Peyer's patch (tissue), 4 donors: ENCODE results near the gene ITPR1. TPM values are rescaled to one million over a fixed set of nuclear protein-coding genes. Genes with fewer than 3 reads are reported as not detected.
A peak's percentile ranks its signal among the peaks of the same experiment; 100 is the strongest.

Experiments
- DNase-seq, 3 donors: peaks; one replicate each; pipeline ENCODE4 v3.0.0-alpha.2; 2017 to 2019
- H3K27ac ChIP-seq, 4 donors: fragments of 200-600 bp; sonication (generic); one replicate each; pipeline ENCODE4 v1.5.1; 2016 to 2019
- H3K27me3 ChIP-seq, 2 donors: fragments of 200-600 bp; sonication (generic); one replicate each; pipeline ENCODE4 v1.5.1; 2019
- H3K36me3 ChIP-seq, 3 donors: fragments of 200-600 bp; sonication (generic); one replicate each; pipeline ENCODE4 v1.5.1; 2016 to 2019
- H3K4me1 ChIP-seq, 4 donors: fragments of 200-600 bp; sonication (generic); one replicate each; pipeline ENCODE4 v1.5.1; 2016 to 2019
- H3K4me3 ChIP-seq, 4 donors: fragments of 200-600 bp; sonication (generic); 1 replicate in 3 of 4; 2 replicates in 1 of 4; pipeline ENCODE4 v1.5.1; 2016 to 2019; ENCODE audit warnings: mild to moderate bottlenecking in 1 of 4
- H3K9me3 ChIP-seq, 4 donors: fragments of 200-600 bp; sonication (generic); one replicate each; pipeline ENCODE4 v1.5.1; 2016 to 2019; ENCODE audit warnings: mild to moderate bottlenecking in 1 of 4
- CTCF ChIP-seq, 6 experiments: fragments of 450-650 bp in 4 of 6; fragments of 200-600 bp in 2 of 6; sonication (generic) in 1 of 6; IDR thresholded peaks; one replicate each; pipeline ENCODE4 v1.5.1; 2017 to 2019; ENCODE audit warnings: antibody characterized with exemption in 6 of 6, mild to moderate bottlenecking in 3 of 6, moderate library complexity in 1 of 6
- POLR2A ChIP-seq, 2 donors: fragments of 450-650 bp; IDR thresholded peaks; one replicate each; pipeline ENCODE4 v1.5.1; 2017; ENCODE audit warnings: antibody characterized with exemption in 2 of 2, mild to moderate bottlenecking in 2 of 2, moderate library complexity in 2 of 2
- total RNA-seq, 4 donors: library from RNA; depleted of rRNA; stranded (reverse); fragments of >200 nt; gene quantifications; one replicate each; pipeline ENCODE4 v1.1.0, GENCODE V29; 2016

The ITPR1 gene
- total RNA-seq, 4 donors from 2014 or later = 13.3 to 142 (median 22.7) TPM

- H3K4me1 ChIP-seq = peaks cover 0 to 38% (median 0%) of the 10 kb centered on the region in 4 donors
Measured at GRCh38 chr3:4720316-4721075, 227.3 kb downstream of the ITPR1 start.

GRCh38 chr3:4721511-4721911 lies 228.4 kb downstream of the ITPR1 start:
- DNase-seq = no peak
- Histone ChIP-seq H3K27me3 (no peaks in the 10 kb centered on the region), H3K27ac (peak overlapping the region in 3 of 4 donors; percentile 1 to 44 (median 29)), H3K4me3 (no peak overlapping the region), H3K36me3 (peaks cover 0 to 8% (median 0%) of the 10 kb centered on the region in 3 donors), H3K4me1 (peaks cover 0 to 38% (median 0%) of the 10 kb centered on the region in 4 donors), H3K9me3 (no peaks in the 10 kb centered on the region)
- no peak for TF ChIP-seq POLR2A (IDR thresholded peaks at IDR 0.05)
- no peak for TF ChIP-seq CTCF (IDR thresholded peaks at IDR 0.05)

More at GRCh38 chr3:4720316-4721075, 227.3 kb downstream of the ITPR1 start:
- Histone ChIP-seq H3K4me3 (no peak overlapping the region), H3K9me3 (no peaks in the 10 kb centered on the region), H3K27ac (peak overlapping the region in 3 of 4 donors; percentile 19 to 79 (median 61)), H3K36me3 (peaks cover 0 to 8% (median 0%) of the 10 kb centered on the region in 3 donors), H3K27me3 (no peaks in the 10 kb centered on the region)
- DNase-seq = peak in 2 of 3 donors; percentile 29 to 69
- TF ChIP-seq CTCF (IDR thresholded peaks at IDR 0.05) (peak in 4 of 6 experiments; percentile 20 to 55 (median 50)), POLR2A (IDR thresholded peaks at IDR 0.05) (no peak)

GRCh38 chr3:4722103-4722502 lies 229.0 kb downstream of the ITPR1 start:
- DNase-seq = peak in 1 of 3 donors; percentile 65
- H3K9me3 ChIP-seq = no peaks in the 10 kb centered on the region
- TF ChIP-seq POLR2A (IDR thresholded peaks at IDR 0.05) (no peak), CTCF (IDR thresholded peaks at IDR 0.05) (peak in 4 of 6 experiments; percentile 15 to 72 (median 66))
- peaks cover 0 to 38% (median 0%) of the 10 kb centered on the region in 4 donors for H3K4me1 ChIP-seq
- peak overlapping the region in 2 of 4 donors; percentile 29 to 44 for H3K27ac ChIP-seq
- no peak overlapping the region for H3K4me3 ChIP-seq
- H3K36me3 ChIP-seq = peaks cover 0 to 8% (median 0%) of the 10 kb centered on the region in 3 donors
- no peaks in the 10 kb centered on the region for H3K27me3 ChIP-seq

GRCh38 chr3:4724051-4724629 lies 231.0 kb downstream of the ITPR1 start:
- no peak for DNase-seq
- Histone ChIP-seq H3K27me3 (no peaks in the 10 kb centered on the region), H3K27ac (no peak overlapping the region), H3K9me3 (no peaks in the 10 kb centered on the region), H3K4me1 (peaks cover 0 to 28% (median 0%) of the 10 kb centered on the region in 4 donors), H3K4me3 (no peak overlapping the region), H3K36me3 (peaks cover 0 to 8% (median 0%) of the 10 kb centered on the region in 3 donors)
- TF ChIP-seq CTCF (IDR thresholded peaks at IDR 0.05) = no peak
- no peak for TF ChIP-seq POLR2A (IDR thresholded peaks at IDR 0.05)

- H3K4me3 ChIP-seq = no peak overlapping the region
- H3K4me1 ChIP-seq = peaks cover 0 to 7% (median 0%) of the 10 kb centered on the region in 4 donors
- peaks cover 0 to 8% (median 0%) of the 10 kb centered on the region in 3 donors for H3K36me3 ChIP-seq
- TF ChIP-seq POLR2A (IDR thresholded peaks at IDR 0.05) (no peak), CTCF (IDR thresholded peaks at IDR 0.05) (no peak)
- DNase-seq = no peak
- no peak overlapping the region for H3K27ac ChIP-seq
- H3K9me3 ChIP-seq = no peaks in the 10 kb centered on the region
- no peaks in the 10 kb centered on the region for H3K27me3 ChIP-seq
Measured at GRCh38 chr3:4726549-4726948, 233.4 kb downstream of the ITPR1 start.
